Activated T-helper 1 cell treated with anti-CD3 and anti-CD28 coated beads, Interleukin-12 subunit alpha, Interleukin-12 subunit beta, Interleukin-2, Interleukin-4 antibody, amounts not matched to agents 30 ng/mL and 10 ng/mL and 1 ng/mL, durations not matched to agents 14 hours and 24 hours and 36 hours (primary cell): ENCODE results near the gene CELF5. TPM values are rescaled to one million over a fixed set of nuclear protein-coding genes. Genes with fewer than 3 reads are reported as not detected.

Source experiments
- DNase-seq: peaks from one replicate; pipeline ENCODE4 v3.0.0; 2021; ENCODE audit warnings: low spot score
- H3K27ac Mint-ChIP-seq: one replicate; pipeline ENCODE4 v1.8.0; 2021; ENCODE audit warnings: mild to moderate bottlenecking, mixed read lengths
- H3K27me3 Mint-ChIP-seq: one replicate; pipeline ENCODE4 v1.8.0; 2022; ENCODE audit warnings: mild to moderate bottlenecking, moderate library complexity, mixed read lengths; ENCODE audit not compliant: insufficient read depth
- H3K36me3 Mint-ChIP-seq: one replicate; pipeline ENCODE4 v1.8.0; 2021; ENCODE audit warnings: low read depth, mixed read lengths
- H3K4me1 Mint-ChIP-seq: one replicate; pipeline ENCODE4 v1.8.0; 2021; ENCODE audit warnings: low read depth, mixed read lengths
- H3K4me3 Mint-ChIP-seq: one replicate; pipeline ENCODE4 v1.8.0; 2021; ENCODE audit warnings: mild to moderate bottlenecking, moderate library complexity, mixed read lengths
- H3K9me3 Mint-ChIP-seq: one replicate; pipeline ENCODE4 v1.8.0; 2021; ENCODE audit warnings: mixed read lengths
- intact Hi-C: fragments of 100-400 bp; cut with micrococcal nuclease; formaldehyde crosslinking; loops from one replicate; pipeline ENCODE4 v1.15.1; 2024
- total RNA-seq: library from RNA; stranded (reverse); gene quantifications from 2 replicates; pipeline ENCODE4 v1.2.3, GENCODE V29; 2022

The CELF5 gene
- 0.08 and 0.12 TPM in 2 replicates for total RNA-seq

DNA sequence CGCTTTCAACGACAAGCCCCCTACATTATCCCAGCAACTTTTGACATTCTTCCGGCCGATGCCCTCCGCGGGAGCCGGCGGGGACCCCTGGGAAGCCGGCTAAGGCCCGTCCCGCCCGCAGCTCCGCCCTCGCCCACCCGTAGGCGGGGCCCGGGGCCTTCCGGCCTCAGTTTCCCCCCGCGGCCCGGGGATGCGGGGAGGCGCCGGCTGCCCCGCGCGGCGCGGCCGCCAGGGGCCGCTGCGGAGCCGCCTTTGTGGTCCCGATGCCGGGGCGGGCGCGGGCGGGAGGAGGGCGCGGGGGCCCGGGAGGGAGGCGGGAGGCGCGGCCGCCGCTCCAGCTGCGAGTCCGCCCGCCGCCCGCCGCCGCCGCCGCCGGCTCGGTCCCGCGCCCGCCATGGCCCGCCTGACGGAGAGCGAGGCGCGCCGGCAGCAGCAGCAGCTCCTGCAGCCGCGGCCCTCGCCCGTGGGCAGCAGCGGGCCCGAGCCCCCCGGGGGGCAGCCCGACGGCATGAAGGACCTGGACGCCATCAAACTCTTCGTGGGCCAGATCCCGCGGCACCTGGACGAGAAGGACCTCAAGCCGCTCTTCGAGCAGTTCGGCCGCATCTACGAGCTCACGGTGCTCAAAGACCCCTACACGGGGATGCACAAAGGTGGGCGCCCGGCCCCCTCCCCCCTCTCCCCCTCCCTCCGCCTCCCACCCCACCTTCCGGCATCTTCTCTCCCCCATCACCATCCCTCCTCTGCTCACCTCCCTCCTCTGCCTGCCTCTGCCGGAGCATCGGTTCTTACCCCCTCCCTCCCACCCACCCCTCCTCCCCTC lies at the start of gene CELF5:
Gene CELF5 (plus strand): TSS at position 316 of the 823 bp plus-strand sequence. CDS start 79 bp downstream, at position 395.
- H3K27me3 Mint-ChIP-seq: peaks cover 24% of the 10 kb centered on the region
- H3K4me1 Mint-ChIP-seq: no peaks in the 10 kb centered on the region
- no peak within 1 kb of the TSS for H3K27ac Mint-ChIP-seq
- no peaks in the 10 kb centered on the region for H3K36me3 Mint-ChIP-seq
- DNase-seq: peak; percentile 19
- no peaks in the 10 kb centered on the region for H3K9me3 Mint-ChIP-seq
- intact Hi-C loops: no loop called here
- H3K4me3 Mint-ChIP-seq: no peak within 1 kb of the TSS

DNA sequence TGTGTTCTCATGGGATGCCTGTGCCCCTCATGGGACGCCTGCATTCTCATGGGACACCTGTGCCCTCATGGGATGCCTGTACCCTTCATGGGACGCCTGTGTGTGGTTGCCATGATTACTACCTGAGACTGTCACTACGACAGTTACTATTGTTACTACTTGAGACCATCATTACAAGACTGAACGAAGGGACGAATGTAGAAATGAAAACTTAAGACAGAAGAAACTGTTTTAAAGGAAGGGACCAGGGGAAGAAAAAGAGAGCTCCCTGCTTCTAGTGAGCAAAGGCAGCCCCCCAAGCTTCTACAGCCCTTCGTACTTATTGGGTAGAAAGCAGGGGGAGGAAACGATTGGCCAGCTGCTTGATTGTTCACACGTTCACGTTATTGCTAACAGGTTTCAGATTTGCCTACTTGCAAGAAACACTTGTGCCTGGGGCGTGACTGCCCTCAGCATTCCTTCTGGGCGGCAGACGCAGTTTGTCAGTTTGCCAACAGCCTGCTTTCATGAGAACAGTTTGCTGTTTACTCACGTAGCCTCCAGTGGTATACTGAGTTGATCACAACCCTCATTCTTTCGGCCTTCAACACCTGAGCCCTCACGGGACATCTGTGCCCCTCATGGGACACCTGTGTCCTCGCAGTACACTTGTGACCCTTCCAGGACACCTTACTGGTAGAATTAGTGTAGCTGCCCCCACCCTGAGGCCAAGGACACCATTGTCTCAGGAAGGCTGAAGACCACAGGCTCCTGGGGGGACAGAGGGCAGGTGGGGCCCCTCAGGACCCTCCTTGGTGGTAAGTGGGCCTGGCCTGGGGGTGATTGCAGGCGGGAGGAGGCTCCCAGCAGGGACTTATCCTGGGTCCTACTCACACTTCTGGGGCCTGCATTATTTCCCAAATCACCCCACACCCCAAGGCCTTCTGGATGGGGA lies 48.4 kb upstream of the CELF5 start:
- Mint-ChIP-seq H3K36me3 (peaks cover 26% of the 10 kb centered on the region), H3K9me3 (no peaks in the 10 kb centered on the region), H3K27ac (peak overlapping the region; percentile 90), H3K4me1 (peaks cover 29% of the 10 kb centered on the region), H3K4me3 (peak overlapping the region; percentile 87), H3K27me3 (peaks cover 2% of the 10 kb centered on the region)
- no peak for DNase-seq
- intact Hi-C loops: loop anchor here (5.0 kb wide), 1 partner anchor 114 kb away; the partner anchor contains the start of gene TLE5

DNA sequence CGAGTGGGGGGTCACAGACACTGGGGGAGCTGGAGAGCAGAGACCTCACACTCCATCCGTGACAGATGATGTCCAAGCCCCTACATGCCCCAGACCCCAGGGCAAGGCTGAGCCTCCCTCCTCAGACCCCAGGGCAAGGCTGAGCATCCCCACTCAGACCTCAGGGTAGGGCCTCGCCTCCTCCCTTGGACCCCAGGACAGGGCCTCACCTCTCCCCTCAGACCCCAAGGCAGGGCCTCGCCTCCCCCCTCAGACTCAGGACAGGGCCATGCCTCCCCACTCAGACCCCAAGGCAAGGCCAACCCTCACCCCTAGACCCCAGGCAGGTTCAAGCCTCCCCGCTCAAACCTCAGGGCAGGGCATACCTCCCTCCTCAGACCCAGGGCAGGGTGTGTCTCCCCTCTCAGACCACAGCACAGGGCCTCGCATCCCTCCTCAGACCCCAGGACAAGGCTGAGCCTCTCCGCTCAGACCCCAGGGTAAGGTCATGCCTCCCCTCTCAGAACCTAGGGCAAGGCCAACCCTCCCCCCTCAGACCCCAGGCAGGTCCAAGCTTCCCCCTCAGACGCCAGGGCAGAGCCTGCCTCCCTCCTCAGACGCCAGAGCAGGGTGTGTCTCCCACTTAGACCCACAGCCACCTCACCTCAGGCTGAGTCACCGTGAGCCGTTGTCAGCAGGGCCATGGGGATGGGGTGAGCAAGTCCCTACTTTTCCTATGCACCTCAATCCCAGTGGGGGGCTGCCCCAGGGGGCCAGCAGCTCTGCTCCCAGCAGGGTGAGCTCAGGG lies 47.6 kb upstream of the CELF5 start:
- H3K4me3 Mint-ChIP-seq: peak overlapping the region; percentile 87
- DNase-seq: peak; percentile 62
- peaks cover 27% of the 10 kb centered on the region for H3K4me1 Mint-ChIP-seq
- peaks cover 27% of the 10 kb centered on the region for H3K36me3 Mint-ChIP-seq
- peaks cover 2% of the 10 kb centered on the region for H3K27me3 Mint-ChIP-seq
- H3K27ac Mint-ChIP-seq: peak overlapping the region; percentile 90
- no peaks in the 10 kb centered on the region for H3K9me3 Mint-ChIP-seq
- intact Hi-C loops: loop anchor here (1.0 to 5.0 kb wide), 3 partner anchors 14 to 115 kb away; partner anchors contain the start of gene TLE5

DNA sequence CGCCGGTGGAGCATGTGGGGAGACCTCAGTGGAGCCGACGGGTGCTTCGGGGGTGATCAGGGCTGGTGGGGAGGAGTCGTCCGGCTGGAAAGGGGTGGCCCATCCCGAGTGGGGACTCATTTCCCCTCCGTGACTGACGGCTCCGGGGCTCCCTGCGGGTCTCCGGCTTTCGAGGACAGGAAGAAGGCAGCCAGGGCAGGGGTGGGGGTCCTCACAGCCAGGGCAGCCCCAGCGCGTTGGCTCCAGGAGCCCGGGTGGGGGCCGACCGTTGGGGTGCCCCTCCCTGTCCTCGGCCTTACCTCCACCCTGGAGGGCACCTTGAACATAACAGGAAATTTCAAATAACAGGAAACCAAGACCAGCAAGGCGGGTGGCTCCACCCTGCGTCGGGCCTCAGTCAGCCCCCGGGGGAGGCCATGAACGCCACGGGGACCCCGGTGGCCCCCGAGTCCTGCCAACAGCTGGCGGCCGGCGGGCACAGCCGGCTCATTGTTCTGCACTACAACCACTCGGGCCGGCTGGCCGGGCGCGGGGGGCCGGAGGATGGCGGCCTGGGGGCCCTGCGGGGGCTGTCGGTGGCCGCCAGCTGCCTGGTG lies 46.0 kb upstream of the CELF5 start, which contains the start of gene S1PR4:
Gene S1PR4 (plus strand): TSS at position 393 of the 596 bp plus-strand sequence. CDS start 24 bp downstream, at position 417.
- H3K27me3 Mint-ChIP-seq: peaks cover 2% of the 10 kb centered on the region
- intact Hi-C loops: loop anchor here (1.0 to 5.0 kb wide), 2 partner anchors 23 to 116 kb away; partner anchors contain the start of gene TLE5
- peak within 1 kb of the TSS; percentile 98 for H3K27ac Mint-ChIP-seq
- H3K4me3 Mint-ChIP-seq: peak within 1 kb of the TSS; percentile 99
- H3K4me1 Mint-ChIP-seq: peaks cover 28% of the 10 kb centered on the region
- peaks cover 30% of the 10 kb centered on the region for H3K36me3 Mint-ChIP-seq
- no peaks in the 10 kb centered on the region for H3K9me3 Mint-ChIP-seq
- peak; percentile 67 for DNase-seq

DNA sequence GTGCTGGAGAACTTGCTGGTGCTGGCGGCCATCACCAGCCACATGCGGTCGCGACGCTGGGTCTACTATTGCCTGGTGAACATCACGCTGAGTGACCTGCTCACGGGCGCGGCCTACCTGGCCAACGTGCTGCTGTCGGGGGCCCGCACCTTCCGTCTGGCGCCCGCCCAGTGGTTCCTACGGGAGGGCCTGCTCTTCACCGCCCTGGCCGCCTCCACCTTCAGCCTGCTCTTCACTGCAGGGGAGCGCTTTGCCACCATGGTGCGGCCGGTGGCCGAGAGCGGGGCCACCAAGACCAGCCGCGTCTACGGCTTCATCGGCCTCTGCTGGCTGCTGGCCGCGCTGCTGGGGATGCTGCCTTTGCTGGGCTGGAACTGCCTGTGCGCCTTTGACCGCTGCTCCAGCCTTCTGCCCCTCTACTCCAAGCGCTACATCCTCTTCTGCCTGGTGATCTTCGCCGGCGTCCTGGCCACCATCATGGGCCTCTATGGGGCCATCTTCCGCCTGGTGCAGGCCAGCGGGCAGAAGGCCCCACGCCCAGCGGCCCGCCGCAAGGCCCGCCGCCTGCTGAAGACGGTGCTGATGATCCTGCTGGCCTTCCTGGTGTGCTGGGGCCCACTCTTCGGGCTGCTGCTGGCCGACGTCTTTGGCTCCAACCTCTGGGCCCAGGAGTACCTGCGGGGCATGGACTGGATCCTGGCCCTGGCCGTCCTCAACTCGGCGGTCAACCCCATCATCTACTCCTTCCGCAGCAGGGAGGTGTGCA lies 45.3 kb upstream of the CELF5 start:
- DNase-seq: no peak
- peak overlapping the region; percentile 98 for H3K27ac Mint-ChIP-seq
- peaks cover 2% of the 10 kb centered on the region for H3K27me3 Mint-ChIP-seq
- peaks cover 32% of the 10 kb centered on the region for H3K36me3 Mint-ChIP-seq
- H3K9me3 Mint-ChIP-seq: no peaks in the 10 kb centered on the region
- intact Hi-C loops: loop anchor here (1.0 to 5.0 kb wide), 2 partner anchors 24 to 117 kb away; partner anchors contain the start of gene TLE5
- peaks cover 34% of the 10 kb centered on the region for H3K4me1 Mint-ChIP-seq
- H3K4me3 Mint-ChIP-seq: peak overlapping the region; percentile 99

DNA sequence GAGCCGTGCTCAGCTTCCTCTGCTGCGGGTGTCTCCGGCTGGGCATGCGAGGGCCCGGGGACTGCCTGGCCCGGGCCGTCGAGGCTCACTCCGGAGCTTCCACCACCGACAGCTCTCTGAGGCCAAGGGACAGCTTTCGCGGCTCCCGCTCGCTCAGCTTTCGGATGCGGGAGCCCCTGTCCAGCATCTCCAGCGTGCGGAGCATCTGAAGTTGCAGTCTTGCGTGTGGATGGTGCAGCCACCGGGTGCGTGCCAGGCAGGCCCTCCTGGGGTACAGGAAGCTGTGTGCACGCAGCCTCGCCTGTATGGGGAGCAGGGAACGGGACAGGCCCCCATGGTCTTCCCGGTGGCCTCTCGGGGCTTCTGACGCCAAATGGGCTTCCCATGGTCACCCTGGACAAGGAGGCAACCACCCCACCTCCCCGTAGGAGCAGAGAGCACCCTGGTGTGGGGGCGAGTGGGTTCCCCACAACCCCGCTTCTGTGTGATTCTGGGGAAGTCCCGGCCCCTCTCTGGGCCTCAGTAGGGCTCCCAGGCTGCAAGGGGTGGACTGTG lies 44.6 kb upstream of the CELF5 start:
- H3K9me3 Mint-ChIP-seq: no peaks in the 10 kb centered on the region
- intact Hi-C loops: loop anchor here (5.0 to 10.0 kb wide), 3 partner anchors 118 to 1225 kb away; partner anchors contain the start of genes CHAF1A, SGTA, SH3GL1 and THOP1
- H3K36me3 Mint-ChIP-seq: peaks cover 35% of the 10 kb centered on the region
- peak overlapping the region; percentile 99 for H3K4me3 Mint-ChIP-seq
- peaks cover 2% of the 10 kb centered on the region for H3K27me3 Mint-ChIP-seq
- DNase-seq: peak; percentile 37
- H3K4me1 Mint-ChIP-seq: peaks cover 40% of the 10 kb centered on the region
- peak overlapping the region; percentile 98 for H3K27ac Mint-ChIP-seq

DNA sequence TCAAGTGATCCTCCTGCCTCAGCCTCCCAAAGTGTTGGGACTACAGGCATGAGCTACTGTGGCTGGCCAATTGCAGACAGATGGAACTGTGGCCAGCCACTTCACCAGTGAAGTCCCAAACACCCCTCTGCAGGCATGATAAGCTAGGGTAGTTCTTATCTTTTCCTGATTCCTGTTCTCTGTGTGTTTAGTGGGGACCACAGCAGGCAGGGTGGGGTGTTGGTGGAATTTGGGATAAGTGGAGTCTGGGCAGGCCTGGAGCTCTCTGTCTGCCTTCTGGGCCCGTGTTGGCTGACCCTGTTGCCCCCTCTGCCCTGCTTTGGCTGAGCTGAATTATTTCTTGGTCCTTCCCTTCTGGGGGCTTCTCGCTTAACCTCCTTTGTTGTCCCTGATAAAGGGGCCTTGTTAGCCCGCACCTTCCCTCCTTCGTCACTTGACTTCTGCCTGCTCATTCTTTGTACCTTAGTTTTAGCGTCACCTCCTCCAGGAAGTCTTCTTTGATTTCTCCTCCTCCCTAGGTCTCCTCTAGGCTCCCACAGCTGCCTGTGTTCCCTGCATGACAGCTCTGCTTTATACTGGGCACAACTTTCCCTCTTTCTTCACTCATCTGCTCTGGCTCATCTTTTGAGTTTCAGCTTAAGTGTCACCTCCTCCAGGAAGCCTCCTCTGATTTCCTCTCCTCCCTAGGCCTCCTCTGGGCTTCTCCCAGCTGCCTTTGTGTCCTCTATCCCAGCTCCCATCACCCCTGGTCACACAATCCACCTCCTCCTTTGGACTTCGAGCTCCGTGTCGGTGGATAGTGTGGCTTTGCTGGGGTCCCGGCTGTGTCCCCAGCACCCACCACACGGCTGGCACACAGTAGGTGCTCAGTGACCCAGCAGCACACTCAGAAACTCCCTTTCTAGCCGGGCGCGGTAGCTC lies 40.5 kb upstream of the CELF5 start:
- H3K9me3 Mint-ChIP-seq: no peaks in the 10 kb centered on the region
- intact Hi-C loops: loop anchor here (2.0 to 10.0 kb wide), 3 partner anchors 399 to 1221 kb away; partner anchors contain the start of genes CACTIN, CHAF1A, SGTA and SH3GL1
- peak overlapping the region; percentile 69 for H3K27ac Mint-ChIP-seq
- H3K27me3 Mint-ChIP-seq: peaks cover 2% of the 10 kb centered on the region
- DNase-seq: no peak
- H3K4me1 Mint-ChIP-seq: peaks cover 50% of the 10 kb centered on the region
- peaks cover 36% of the 10 kb centered on the region for H3K36me3 Mint-ChIP-seq
- peak overlapping the region; percentile 83 for H3K4me3 Mint-ChIP-seq

DNA sequence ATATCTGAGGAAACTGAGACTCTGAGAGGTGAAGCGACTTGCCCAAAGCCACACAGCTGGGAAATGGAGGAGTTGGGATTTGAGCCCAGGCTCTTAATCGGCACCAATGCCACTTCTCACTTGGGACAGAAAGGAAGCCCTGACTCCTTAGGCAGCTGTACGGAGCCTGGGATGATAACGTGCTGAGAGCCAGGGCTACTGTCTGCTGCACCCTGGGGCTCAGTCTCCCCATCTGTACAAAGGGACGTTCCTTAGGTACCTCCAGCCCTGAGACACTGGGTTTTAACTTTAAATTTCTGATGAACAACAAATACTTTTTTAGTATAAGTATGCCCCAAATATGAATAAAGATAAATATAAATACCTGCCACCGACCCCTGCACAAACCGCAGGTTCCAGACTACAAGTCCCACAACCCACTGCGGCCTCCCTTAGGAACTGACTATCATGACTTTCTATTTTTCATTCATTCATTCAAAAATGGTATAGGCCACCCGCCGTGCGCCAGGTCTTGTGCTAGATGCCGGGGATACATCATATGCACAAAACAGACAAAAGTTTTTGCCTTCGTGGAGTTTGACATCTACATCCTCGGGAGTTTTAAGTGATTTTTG lies 39.5 kb upstream of the CELF5 start:
- peak overlapping the region; percentile 83 for H3K4me3 Mint-ChIP-seq
- H3K27ac Mint-ChIP-seq: peak overlapping the region; percentile 90
- H3K4me1 Mint-ChIP-seq: peaks cover 53% of the 10 kb centered on the region
- no peaks in the 10 kb centered on the region for H3K9me3 Mint-ChIP-seq
- intact Hi-C loops: loop anchor here (1.0 to 10.0 kb wide), 7 partner anchors 52 to 1220 kb away; partner anchors contain the start of genes CACTIN, CHAF1A, SGTA and SH3GL1
- no peak for DNase-seq
- H3K36me3 Mint-ChIP-seq: peaks cover 30% of the 10 kb centered on the region
- peaks cover 2% of the 10 kb centered on the region for H3K27me3 Mint-ChIP-seq

DNA sequence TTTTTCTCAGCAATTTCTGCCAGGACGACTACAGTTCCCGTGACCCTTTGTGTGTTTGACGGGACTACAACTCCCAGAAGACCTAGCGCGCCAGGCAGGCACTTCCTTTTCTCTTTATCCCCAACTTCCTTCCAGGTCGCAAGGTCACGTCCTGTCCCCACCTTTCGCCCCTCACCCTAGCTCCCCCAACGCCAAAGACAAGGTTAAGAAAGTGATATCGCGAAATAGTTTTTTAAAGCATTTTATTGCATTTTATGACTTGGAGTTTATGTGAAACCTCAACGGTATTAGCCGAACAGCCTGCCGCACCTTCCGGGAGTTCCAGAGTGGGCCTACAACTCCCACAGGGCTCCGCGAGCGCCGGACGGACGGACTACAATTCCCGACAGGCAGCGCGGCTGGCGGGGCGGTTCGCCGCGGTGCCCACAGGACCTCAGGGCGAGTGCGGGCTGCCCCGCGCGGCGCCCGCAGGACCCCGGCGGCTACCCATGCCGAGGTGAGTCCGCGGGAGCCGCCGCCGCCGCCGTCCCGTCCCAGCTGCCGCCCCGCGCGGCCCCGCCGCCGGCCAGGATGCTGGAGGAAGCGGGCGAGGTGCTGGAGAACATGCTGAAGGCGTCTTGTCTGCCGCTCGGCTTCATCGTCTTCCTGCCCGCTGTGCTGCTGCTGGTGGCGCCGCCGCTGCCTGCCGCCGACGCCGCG lies 38.9 kb upstream of the CELF5 start, which contains the start of gene NCLN:
Gene NCLN (plus strand): TSS at position 470 of the 699 bp plus-strand sequence. CDS start 101 bp downstream, at position 571.
- intact Hi-C loops: loop anchor here (1.0 to 10.0 kb wide), 7 partner anchors 52 to 1219 kb away; partner anchors contain the start of genes CACTIN, CHAF1A, SGTA and SH3GL1
- DNase-seq: peak; percentile 91
- Mint-ChIP-seq H3K27ac (peak within 1 kb of the TSS; percentile 90), H3K9me3 (no peaks in the 10 kb centered on the region), H3K4me3 (peak within 1 kb of the TSS; percentile 93), H3K36me3 (peaks cover 24% of the 10 kb centered on the region), H3K27me3 (peaks cover under 1% of the 10 kb centered on the region), H3K4me1 (peaks cover 47% of the 10 kb centered on the region)
